GM18517 (cell line): Measurements from ENCODE around the gene VPS35L.
"Not testable (repeated sequence)": the region's sequence is repeated elsewhere in the genome, so short reads cannot be mapped to it uniquely, and the experiment has no call there.

Experiments
- ATAC-seq: cut with Tn5 transposase; IDR thresholded peaks from one replicate; pipeline ENCODE4 v1.9.1; 2021; ENCODE audit warnings: mild to moderate bottlenecking, moderate library complexity; ENCODE audit not compliant: unreplicated experiment

Gene VPS35L

GRCh38 chr16:19708296-19709205 lies 153.0 kb downstream of the VPS35L start:
- no peak for ATAC-seq

DNA sequence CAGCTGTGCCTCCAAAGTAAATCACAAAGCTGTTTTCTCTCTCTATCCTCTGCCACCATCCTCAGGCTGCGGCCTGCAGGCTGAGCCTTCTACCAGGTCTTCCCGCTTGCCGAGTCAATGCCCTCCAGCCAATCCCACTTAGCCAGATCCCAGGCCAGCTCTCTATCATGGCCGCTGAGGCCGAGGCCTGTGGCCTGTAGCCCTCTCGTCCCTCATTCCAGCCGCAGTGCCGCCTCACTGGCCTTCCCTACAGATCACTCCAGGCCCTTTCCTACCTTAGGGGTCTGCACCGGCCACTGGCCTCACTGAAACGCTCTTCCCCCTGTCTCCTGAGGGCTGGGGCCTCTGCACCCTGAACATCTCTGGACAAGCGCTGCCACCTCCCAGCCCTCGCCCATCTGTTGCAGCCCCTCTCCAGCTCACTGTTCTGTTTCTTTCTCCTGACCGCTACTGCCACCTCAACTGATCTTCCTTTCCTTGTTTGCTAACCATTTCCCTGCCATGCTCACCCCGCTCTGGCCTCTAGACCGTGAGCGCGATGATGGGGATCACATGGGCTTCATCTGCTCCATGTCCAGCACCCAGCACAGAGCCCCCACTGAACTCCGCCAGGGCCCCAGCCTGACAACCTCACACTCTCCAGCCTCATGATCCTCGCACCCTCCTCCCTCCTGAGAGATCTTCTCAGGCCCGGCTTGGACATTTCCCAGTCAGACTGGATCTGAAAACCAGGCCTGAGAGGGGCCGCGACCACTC lies 154.1 kb downstream of the VPS35L start:
- ATAC-seq, result no peak

- ATAC-seq, result no peak
These were observed 154.8 kb downstream of the VPS35L start for GRCh38 chr16:19710191-19710908.

GRCh38 chr16:19710991-19711545 lies 155.6 kb downstream of the VPS35L start:
- no peak for ATAC-seq

- no peak for ATAC-seq
These were observed 156.1 kb downstream of the VPS35L start for GRCh38 chr16:19711643-19712042.

GRCh38 chr16:19712418-19713058 lies 157.0 kb downstream of the VPS35L start:
- no peak for ATAC-seq

DNA sequence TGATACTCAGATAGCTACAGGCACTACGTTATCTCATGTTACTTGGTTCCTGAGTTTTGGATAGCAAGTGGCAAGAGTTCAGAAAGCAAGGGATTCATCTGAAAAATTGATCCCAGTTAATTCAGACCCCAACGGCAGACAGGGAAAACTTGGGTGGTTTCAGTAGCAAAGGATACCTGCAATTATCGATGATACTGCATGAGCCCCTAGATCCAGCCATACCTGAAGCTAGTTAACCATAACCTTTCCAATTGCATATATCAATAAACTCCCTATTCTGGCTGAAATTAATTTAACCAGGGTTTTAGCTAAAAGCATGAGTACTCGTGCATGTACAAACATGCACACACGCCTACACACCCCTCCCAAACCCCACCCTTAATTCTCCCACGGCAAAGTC lies 158.2 kb downstream of the VPS35L start:
- ATAC-seq, result no peak

DNA sequence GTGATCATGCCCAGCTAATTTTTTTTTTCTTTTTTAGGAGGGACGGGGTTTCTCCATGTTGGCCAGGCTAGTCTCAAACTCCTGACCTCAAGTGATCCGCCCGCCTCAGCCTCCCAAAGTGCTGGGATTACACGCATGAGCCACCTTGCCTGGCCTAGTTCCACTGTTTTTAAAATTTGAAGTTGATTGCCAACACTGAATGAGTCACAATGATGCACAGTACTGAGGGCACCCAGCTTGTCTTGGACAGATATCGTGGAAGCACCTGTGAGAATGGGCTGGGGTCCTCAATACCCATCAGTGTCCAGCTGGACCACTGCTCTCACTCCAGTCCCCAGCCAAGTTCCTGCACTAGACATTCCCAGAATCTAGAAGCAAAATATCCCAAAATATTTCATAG lies 160.1 kb downstream of the VPS35L start:
- ATAC-seq, result no peak

- ATAC-seq, result no peak
These were observed 160.7 kb downstream of the VPS35L start for GRCh38 chr16:19716183-19716582.

DNA sequence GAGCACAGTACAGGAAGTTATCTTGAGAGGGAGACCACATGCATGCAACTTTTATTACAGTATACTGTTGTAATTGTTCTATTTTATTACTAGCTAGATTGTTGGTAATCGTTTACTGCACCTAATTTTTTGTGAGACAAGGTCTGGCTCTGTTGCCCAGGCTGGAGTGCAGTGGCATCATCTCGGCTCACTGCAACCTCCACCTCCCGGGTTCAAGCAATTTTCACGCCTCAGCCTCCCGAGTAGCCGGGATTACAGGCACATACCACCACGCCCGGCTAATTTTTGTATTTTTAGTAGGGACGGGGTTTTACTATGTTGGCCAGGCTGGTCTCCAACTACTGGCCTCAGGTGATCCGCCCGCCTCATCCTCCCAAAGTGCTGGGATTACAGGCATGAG lies 161.2 kb downstream of the VPS35L start:
- not testable (repeated sequence) for ATAC-seq

DNA sequence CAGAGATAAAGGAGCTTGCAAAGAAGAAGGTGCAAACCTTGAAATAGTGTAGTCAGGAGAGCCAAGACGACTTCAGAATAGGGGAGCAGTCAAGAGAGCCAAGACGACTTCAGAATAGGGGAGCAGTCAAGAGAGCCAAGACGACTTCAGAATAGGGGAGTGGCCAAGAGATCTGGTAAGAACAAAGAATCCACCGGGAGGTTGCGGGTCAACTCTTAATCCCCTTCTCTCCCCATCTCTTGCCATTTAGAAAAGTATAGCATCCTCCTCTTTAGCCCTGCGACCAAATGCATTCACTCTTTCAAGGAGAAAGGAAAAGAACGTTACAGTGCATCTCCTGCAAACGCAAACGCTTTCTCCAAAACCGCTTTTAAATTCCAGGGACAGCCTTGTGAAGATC lies 161.8 kb downstream of the VPS35L start:
- no peak for ATAC-seq

DNA sequence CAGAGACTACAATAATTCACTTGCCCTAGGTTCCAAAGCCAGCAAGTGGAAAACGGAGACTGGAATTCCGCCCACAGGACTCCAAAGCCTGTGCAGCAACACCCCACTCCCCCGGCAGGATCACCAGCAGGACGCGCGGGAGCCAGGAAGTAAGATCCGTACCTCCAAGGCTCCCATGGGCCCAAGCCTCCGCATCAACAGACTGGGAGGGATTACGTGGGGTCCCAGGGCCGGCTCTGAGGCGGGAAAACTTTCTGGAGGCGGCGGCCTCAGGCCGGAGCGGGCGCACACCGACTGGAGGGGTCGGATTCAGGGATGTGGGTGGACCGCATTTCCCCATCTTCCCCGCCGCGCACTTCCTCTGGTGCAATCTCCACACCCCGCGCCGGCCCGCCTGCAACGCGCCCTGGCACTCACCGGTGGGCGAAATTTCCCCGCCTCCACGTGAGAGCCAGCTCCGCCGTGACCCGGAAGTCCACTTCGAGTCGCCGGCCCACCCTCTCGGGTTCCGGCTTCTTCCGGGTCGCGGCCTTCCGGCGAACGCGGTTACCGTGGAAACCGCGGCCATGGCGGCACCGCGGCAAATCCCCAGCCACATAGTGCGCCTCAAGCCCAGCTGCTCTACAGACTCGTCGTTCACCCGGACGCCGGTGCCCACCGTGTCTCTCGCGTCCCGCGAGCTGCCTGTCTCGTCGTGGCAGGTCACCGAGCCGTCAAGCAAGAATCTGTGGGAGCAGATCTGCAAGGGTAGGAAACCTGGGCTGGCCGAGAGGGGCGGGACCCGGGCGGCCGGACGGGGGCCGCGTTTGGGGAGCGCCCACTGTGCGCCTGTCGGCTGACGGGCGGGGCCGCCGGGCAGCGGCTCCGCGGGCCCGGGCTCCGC lies 162.5 kb downstream of the VPS35L start, which contains the start of the genes IQCK and KNOP1:
TSS of gene IQCK (plus strand) at position 531 of the 883 bp plus-strand sequence. CDS start at position 567, 36 bp downstream.
TSS of gene KNOP1 (minus strand) at position 487 of the 883 bp plus-strand sequence. CDS start 3,192 bp downstream, outside the sequence.
- ATAC-seq, result peak; percentile 87

DNA sequence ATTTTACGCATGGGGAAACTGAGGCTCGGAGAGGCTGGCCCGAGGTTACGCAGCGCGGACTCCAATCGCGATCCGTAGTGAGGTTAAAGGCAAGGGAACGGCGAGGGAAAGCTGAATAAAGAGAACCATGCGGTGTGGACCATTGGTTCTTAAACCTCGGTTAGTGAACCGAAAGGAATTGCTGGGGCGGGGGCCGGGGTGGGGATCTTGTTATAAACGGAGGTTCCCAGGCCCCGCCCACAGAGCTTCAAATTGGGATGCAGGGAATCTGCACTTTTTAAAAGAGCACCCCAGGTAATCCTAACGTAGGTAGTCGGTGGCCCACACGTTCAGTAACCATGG lies 163.1 kb downstream of the VPS35L start:
- no peak for ATAC-seq

GRCh38 chr16:19722269-19722952 lies 166.9 kb downstream of the VPS35L start:
- ATAC-seq, result no peak

- no peak for ATAC-seq
These were observed 167.5 kb downstream of the VPS35L start for GRCh38 chr16:19722981-19723380.

- no peak for ATAC-seq
These were observed 173.1 kb downstream of the VPS35L start for GRCh38 chr16:19728636-19728965.

GRCh38 chr16:19733551-19733950 lies 178.0 kb downstream of the VPS35L start:
- no peak for ATAC-seq

- ATAC-seq, result no peak
These were observed 179.8 kb downstream of the VPS35L start for GRCh38 chr16:19735074-19735867.
